Uterus (tissue), 4 donors: ENCODE measurements around the gene ADAM23. TPM values are rescaled to one million over a fixed set of nuclear protein-coding genes. Genes with fewer than 3 reads are reported as not detected.

Source experiments
- DNase-seq, 2 donors: peaks; one replicate each; pipeline ENCODE4 v3.0.0-alpha.2; 2019 to 2020
- H3K27ac ChIP-seq, 2 donors: fragments of 200-600 bp; sonication (generic); 1 replicate in 1 of 2; 2 replicates in 1 of 2; pipeline ENCODE4 v1.5.1; 2016 to 2018
- H3K27me3 ChIP-seq, 2 donors: fragments of 200-600 bp; sonication (generic); one replicate each; pipeline ENCODE4 v1.5.1; 2018 to 2019; ENCODE audit warnings: control low read depth in 1 of 2
- H3K36me3 ChIP-seq, 2 donors: fragments of 200-600 bp; sonication (generic); one replicate each; pipeline ENCODE4 v1.5.1; 2019; ENCODE audit warnings: control low read depth in 1 of 2
- H3K4me1 ChIP-seq, 2 donors: fragments of 200-600 bp; sonication (generic); one replicate each; pipeline ENCODE4 v1.5.1; 2018 to 2019; ENCODE audit warnings: control low read depth in 1 of 2
- H3K4me3 ChIP-seq, 2 donors: fragments of 200-600 bp; sonication (generic); 1 replicate in 1 of 2; 2 replicates in 1 of 2; pipeline ENCODE4 v1.5.1; 2018 to 2019; ENCODE audit warnings: mild to moderate bottlenecking in 1 of 2
- H3K9me3 ChIP-seq, 2 donors: fragments of 200-600 bp; sonication (generic); one replicate each; pipeline ENCODE4 v1.5.1; 2019; ENCODE audit warnings: control low read depth in 1 of 2
- CTCF ChIP-seq, 4 experiments: fragments of 200-600 bp in 2 of 4; fragments of 450-650 bp in 2 of 4; sonication (generic) in 2 of 4; IDR thresholded peaks; one replicate each; pipeline ENCODE4 v1.5.1; 2016 to 2019; ENCODE audit warnings: antibody characterized with exemption in 4 of 4, mild to moderate bottlenecking in 2 of 4, moderate library complexity in 1 of 4
- POLR2A ChIP-seq, 2 donors: fragments of 450-650 bp; IDR thresholded peaks; one replicate each; pipeline ENCODE4 v1.6.1; 2016; ENCODE audit warnings: antibody characterized with exemption in 2 of 2, mild to moderate bottlenecking in 1 of 2, moderate library complexity in 1 of 2
- intact Hi-C: fragments of 100-400 bp; cut with DNase I; formaldehyde crosslinking; loops from one replicate; pipeline ENCODE4 v1.15.1; 2023; ENCODE audit warnings: low total_unique reads
- total RNA-seq, 4 donors: library from RNA; depleted of rRNA in 3 of 4; stranded (reverse); fragments of >200 nt in 3 of 4; gene quantifications; one replicate each; pipeline versions ENCODE4 v1.1.0 to v1.2.4, GENCODE V29; 2014 to 2023
- donor health status: DM: yes; HTN: yes; CAD: no.

The ADAM23 gene
- total RNA-seq, 4 donors from 2014 or later = 0.59 to 11.9 (median 2.4) TPM

- Histone ChIP-seq H3K4me1 (no peaks in the 10 kb centered on the region), H3K36me3 (no peaks in the 10 kb centered on the region), H3K27me3 (no peaks in the 10 kb centered on the region), H3K9me3 (no peaks in the 10 kb centered on the region), H3K4me3 (no peak overlapping the region), H3K27ac (no peak overlapping the region)
- no peak for TF ChIP-seq CTCF (IDR thresholded peaks at IDR 0.05)
- DNase-seq = no peak
- intact Hi-C loops = no loop called here
These were observed 10.1 kb upstream of the ADAM23 start for GRCh38 chr2:206433190-206433589.

DNA sequence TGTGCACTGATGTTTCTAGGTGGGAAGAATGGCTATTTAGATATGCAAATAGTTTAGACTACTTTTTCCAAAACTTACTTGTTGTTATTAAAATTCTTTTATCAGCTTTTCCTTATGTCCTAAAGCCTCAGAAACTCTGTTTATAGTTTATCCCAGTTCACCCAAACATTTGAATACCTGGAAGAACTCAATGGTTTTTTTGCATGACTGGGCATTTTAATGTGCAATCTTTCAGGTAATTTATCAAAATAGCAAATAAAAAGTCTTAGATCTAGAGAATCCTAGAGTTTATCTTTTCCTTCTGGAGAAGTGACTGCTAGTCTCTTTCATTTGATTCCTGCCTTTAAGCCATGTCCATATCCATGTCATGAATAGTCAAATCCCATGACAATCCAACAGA, 9.6 kb upstream of the ADAM23 start:
- Histone ChIP-seq H3K36me3 (no peaks in the 10 kb centered on the region), H3K4me3 (no peak overlapping the region), H3K27me3 (no peaks in the 10 kb centered on the region), H3K9me3 (no peaks in the 10 kb centered on the region), H3K4me1 (no peaks in the 10 kb centered on the region), H3K27ac (no peak overlapping the region)
- TF ChIP-seq CTCF (IDR thresholded peaks at IDR 0.05) (no peak), POLR2A (IDR thresholded peaks at IDR 0.05) (no peak)
- no peak for DNase-seq
- intact Hi-C loops = no loop called here

GRCh38 chr2:206435742-206436141, 7.6 kb upstream of the ADAM23 start:
- peaks cover 0 to 12% of the 10 kb centered on the region in 2 donors for H3K27me3 ChIP-seq
- H3K4me1 ChIP-seq = no peaks in the 10 kb centered on the region
- no peaks in the 10 kb centered on the region for H3K9me3 ChIP-seq
- DNase-seq = no peak
- TF ChIP-seq POLR2A (IDR thresholded peaks at IDR 0.05) (no peak), CTCF (IDR thresholded peaks at IDR 0.05) (no peak)
- intact Hi-C loops = no loop called here
- no peak overlapping the region for H3K4me3 ChIP-seq
- H3K27ac ChIP-seq = no peak overlapping the region
- H3K36me3 ChIP-seq = no peaks in the 10 kb centered on the region

- Histone ChIP-seq H3K27ac (no peak overlapping the region), H3K9me3 (no peaks in the 10 kb centered on the region), H3K36me3 (no peaks in the 10 kb centered on the region), H3K4me3 (no peak overlapping the region), H3K4me1 (peaks cover 0 to 5% of the 10 kb centered on the region in 2 donors), H3K27me3 (peaks cover 0 to 27% of the 10 kb centered on the region in 2 donors)
- no peak for DNase-seq
- no peak for TF ChIP-seq CTCF (IDR thresholded peaks at IDR 0.05)
- no peak for TF ChIP-seq POLR2A (IDR thresholded peaks at IDR 0.05)
- intact Hi-C loops = no loop called here
These were observed 5.1 kb upstream of the ADAM23 start for GRCh38 chr2:206438196-206438724.

DNA sequence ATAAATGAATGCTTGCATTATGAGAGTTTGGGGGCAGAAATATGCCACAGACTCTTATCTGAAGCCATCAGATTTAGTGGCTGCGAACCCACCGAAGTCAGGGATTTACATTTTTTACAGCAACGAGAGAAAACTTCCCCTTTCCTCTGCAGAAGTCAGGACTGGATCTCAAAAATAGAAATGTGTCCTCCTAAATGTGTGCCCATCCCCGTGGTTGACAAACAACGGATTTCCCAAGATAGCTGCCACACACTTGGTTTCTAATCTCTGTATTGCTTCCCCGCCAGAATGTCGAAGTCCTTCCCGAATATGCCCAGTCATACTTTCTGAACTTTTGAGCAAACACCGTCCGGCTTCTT, 879 bp upstream of the ADAM23 start:
- Histone ChIP-seq H3K27me3 (peaks cover 0 to 27% of the 10 kb centered on the region in 2 donors), H3K27ac (no peak overlapping the region), H3K4me1 (peaks cover 0 to 5% of the 10 kb centered on the region in 2 donors), H3K9me3 (no peaks in the 10 kb centered on the region), H3K4me3 (peak overlapping the region in 1 of 2 donors; percentile 44), H3K36me3 (no peaks in the 10 kb centered on the region)
- intact Hi-C loops = no loop called here
- no peak for TF ChIP-seq POLR2A (IDR thresholded peaks at IDR 0.05)
- DNase-seq = no peak
